GM12878 (cell line): ENCODE data around the gene PGAP3. TPM values are rescaled to one million over a fixed set of nuclear protein-coding genes. Genes with fewer than 3 reads are reported as not detected.

ENCODE experiments used
- ATAC-seq: fragments of 200-7000 bp; cut with Tn5 transposase; 3 replicates; pipeline ENCODE4 v1.9.1; 2020; ENCODE audit warnings: mild to moderate bottlenecking, moderate library complexity
- BruUV-seq: library from RNA; stranded (reverse); fragments of 400-500 nt; replicated peaks from 2 replicates; lab custom pipeline; 2021; lab: Mats Ljungman, UMichigan
- CTCF ChIA-PET: fragments of 300-600 bp; sonication (Branson Sonifier 250); formaldehyde crosslinking; extraction: SDS; loops from one replicate; lab custom pipeline; 2021; ENCODE audit warnings: inconsistent platforms; lab: Yijun Ruan, JAX
- POLR2A ChIA-PET: fragments of 350-600 bp; formaldehyde crosslinking; extraction: SDS; loops from one replicate; lab custom pipeline; 2021; ENCODE audit warnings: inconsistent platforms; lab: Charles Lee
- RAD21 ChIA-PET: fragments of 300-600 bp; sonication (Branson Sonifier 250); formaldehyde crosslinking; loops from one replicate; lab custom pipeline; 2023; ENCODE audit warnings: antibody characterized with exemption; ENCODE audit not compliant: unreplicated experiment; lab: Charles Lee
- SMC1A ChIA-PET: fragments of 300-600 bp; sonication (Branson Sonifier 250); formaldehyde crosslinking; loops from one replicate; lab custom pipeline; 2023; ENCODE audit not compliant: unreplicated experiment, uncharacterized antibody; lab: Charles Lee
- DNase-seq: peaks from one replicate; pipeline ENCODE4 v3.0.0-alpha.2; 2011; ENCODE audit warnings: low read depth, low spot score
- FAIRE-seq: peaks from 3 replicates; lab custom pipeline; 2011; peaks lifted over from hg19 to GRCh38; lab: Jason Lieb, UNC
- H2AFZ ChIP-seq: 2 replicates; pipeline ENCODE4 v1.6.0; 2011; ENCODE audit warnings: low read depth, low read length, control low read depth; ENCODE audit not compliant: control insufficient read depth
- H3K27ac ChIP-seq: 2 replicates; pipeline ENCODE4 v1.5.1; 2011; ENCODE audit warnings: control low read depth; ENCODE audit not compliant: control insufficient read depth, insufficient read depth
- H3K27me3 ChIP-seq, 2 experiments: replicated peaks in 1 of 2; 2 replicates each; pipeline versions ENCODE4 v1.6.0 to v1.6.1; 2011; ENCODE audit warnings: low read length in 1 of 2; ENCODE audit not compliant: control insufficient read depth in 2 of 2, insufficient read depth in 2 of 2
- H3K36me3 ChIP-seq, 2 experiments: 2 replicates each; pipeline ENCODE4 v1.5.1; 2011; ENCODE audit warnings: low read length in 1 of 2; ENCODE audit not compliant: control insufficient read depth in 2 of 2, insufficient read depth in 2 of 2
- H3K4me1 ChIP-seq: 2 replicates; pipeline ENCODE4 v1.6.1; 2011; ENCODE audit warnings: mild to moderate bottlenecking, low read length, moderate library complexity, mixed read lengths; ENCODE audit not compliant: control insufficient read depth, insufficient read depth
- H3K4me2 ChIP-seq: 2 replicates; pipeline ENCODE4 v1.6.0; 2011; ENCODE audit warnings: control low read depth; ENCODE audit not compliant: control insufficient read depth, insufficient read depth
- H3K4me3 ChIP-seq: fragments of 200-600 bp; sonication (generic); 2 replicates; pipeline ENCODE4 v1.5.1; 2016
- H3K79me2 ChIP-seq: 2 replicates; pipeline ENCODE4 v1.6.0; 2011; ENCODE audit warnings: low read length; ENCODE audit not compliant: control insufficient read depth, insufficient read depth
- H3K9ac ChIP-seq: 2 replicates; pipeline ENCODE4 v1.8.0; 2011; ENCODE audit warnings: low read length, control low read depth, mixed read lengths; ENCODE audit not compliant: control insufficient read depth, insufficient read depth
- H3K9me3 ChIP-seq: replicated peaks from 3 replicates; pipeline ENCODE4 v1.5.1; 2011; ENCODE audit warnings: mild to moderate bottlenecking, low read length; ENCODE audit not compliant: control insufficient read depth, insufficient read depth
- H4K20me1 ChIP-seq: 2 replicates; pipeline ENCODE4 v1.6.0; 2011; ENCODE audit not compliant: control insufficient read depth, insufficient read depth
- BMI1 ChIP-seq: fragments of 450-650 bp; IDR thresholded peaks from 2 replicates; pipeline ENCODE4 v1.6.1; 2016; ENCODE audit warnings: mild to moderate bottlenecking, moderate library complexity, borderline replicate concordance
- FOS ChIP-seq: IDR thresholded peaks from 3 replicates; pipeline ENCODE4 v1.6.1; 2011; ENCODE audit warnings: borderline replicate concordance; ENCODE audit not compliant: insufficient read length; ENCODE audit errors: extremely low read depth
- GABPA ChIP-seq: IDR thresholded peaks from 2 replicates; pipeline ENCODE4 v1.6.1; 2014; ENCODE audit warnings: antibody characterized with exemption, low read depth, mild to moderate bottlenecking, inconsistent platforms
- MEF2B ChIP-seq: fragments of 450-650 bp; IDR thresholded peaks from 2 replicates; pipeline ENCODE4 v1.6.1; 2018; ENCODE audit warnings: mild to moderate bottlenecking, moderate library complexity; ENCODE audit not compliant: partially characterized antibody, poor library complexity, severe bottlenecking
- MTA2 ChIP-seq: fragments of 450-650 bp; IDR thresholded peaks from 2 replicates; pipeline ENCODE4 v1.6.1; 2016; ENCODE audit warnings: low read depth, mild to moderate bottlenecking, moderate library complexity
- PAX8 ChIP-seq: fragments of 450-650 bp; IDR thresholded peaks from 2 replicates; pipeline ENCODE4 v1.6.1; 2017; ENCODE audit warnings: mild to moderate bottlenecking, moderate library complexity
- POU2F2 ChIP-seq: IDR thresholded peaks from 3 replicates; pipeline ENCODE4 v1.6.1; 2011; ENCODE audit warnings: low read depth, mild to moderate bottlenecking, low read length, borderline replicate concordance
- RCOR1 ChIP-seq: conservative IDR thresholded peaks from 2 replicates; pipeline ENCODE4 v1.6.1; 2012; ENCODE audit warnings: low read depth, low read length, improper control_type of control experiment
- TARDBP ChIP-seq: IDR thresholded peaks from 2 replicates; pipeline ENCODE4 v1.6.1; 2016; ENCODE audit warnings: borderline replicate concordance
- ZNF207 ChIP-seq: fragments of 450-650 bp; IDR thresholded peaks from 2 replicates; pipeline ENCODE4 v1.6.1; 2014; ENCODE audit warnings: antibody characterized with exemption, mild to moderate bottlenecking, borderline replicate concordance
- WGBS: methylation state at CpG from one replicate; pipeline ENCODE4 v1.1.6; 2016; ENCODE audit warnings: low lambda C conversion rate; ENCODE audit not compliant: insufficient replicate concordance, insufficient coverage; ENCODE audit errors: missing lambda C conversion rate; 5-methylcytosine and 5-hydroxymethylcytosine counted together
- in situ Hi-C: fragments of 300-500 bp; cut with MboI; formaldehyde crosslinking; loops from 9 replicates; pipeline ENCODE4 v1.14.3; 2018; ENCODE audit warnings: mixed read lengths
- intact Hi-C: fragments of 100-400 bp; cut with micrococcal nuclease; formaldehyde crosslinking; loops from one replicate; pipeline ENCODE4 v1.14.2; 2022; ENCODE audit not compliant: unreplicated experiment
- polyA plus RNA-seq, 11 experiments: library from polyadenylated mRNA; depleted of rRNA in 4 of 11; unstranded in 6 of 11; stranded (reverse) in 5 of 11; fragments of >200 nt; fragmentation: Nextera tagmentation in 4 of 11; fragmentation: Illumina TruSeq in 1 of 11; extraction: Ambion mirVana in 4 of 11; extraction: Trizol in 1 of 11; gene quantifications; 1 replicate in 1 of 11; 2 replicates in 10 of 11; pipeline versions ENCODE4 v1.2.1 to v1.2.3, GENCODE V29; 2011 to 2016; ENCODE audit warnings: inconsistent platforms in 2 of 11, missing spikeins in 2 of 11, low read depth in 1 of 11
- total RNA-seq, 4 experiments: library from RNA; depleted of rRNA in 3 of 4; stranded (reverse); fragments of >200 nt in 3 of 4; fragmentation: Illumina TruSeq in 1 of 4; extraction: Trizol in 1 of 4; gene quantifications; 2 replicates each; pipeline versions ENCODE4 v1.2.1 to v1.2.3, GENCODE V29; 2013 to 2021
- TF ChIP-seq, protein P1 (sequence below): fragments of 450-650 bp; IDR thresholded peaks from 2 replicates; pipeline ENCODE4 v1.6.1; 2017; ENCODE audit warnings: mild to moderate bottlenecking, moderate library complexity
- TF ChIP-seq, protein P2 (sequence below): IDR thresholded peaks from 2 replicates; pipeline ENCODE4 v1.6.1; 2012; ENCODE audit warnings: low read depth, low read length, improper control_type of control experiment
- TF ChIP-seq, protein P3 (sequence below): IDR thresholded peaks from 2 replicates; pipeline ENCODE4 v1.6.1; 2012; ENCODE audit warnings: low read depth, low read length, improper control_type of control experiment

The PGAP3 gene
- total and polyA plus RNA-seq, 10 of the 15 experiments (the other 5 are each of a cell fraction or from before 2014, with no cell fraction given), result 0.21 to 10.0 (median 5.3) TPM

DNA sequence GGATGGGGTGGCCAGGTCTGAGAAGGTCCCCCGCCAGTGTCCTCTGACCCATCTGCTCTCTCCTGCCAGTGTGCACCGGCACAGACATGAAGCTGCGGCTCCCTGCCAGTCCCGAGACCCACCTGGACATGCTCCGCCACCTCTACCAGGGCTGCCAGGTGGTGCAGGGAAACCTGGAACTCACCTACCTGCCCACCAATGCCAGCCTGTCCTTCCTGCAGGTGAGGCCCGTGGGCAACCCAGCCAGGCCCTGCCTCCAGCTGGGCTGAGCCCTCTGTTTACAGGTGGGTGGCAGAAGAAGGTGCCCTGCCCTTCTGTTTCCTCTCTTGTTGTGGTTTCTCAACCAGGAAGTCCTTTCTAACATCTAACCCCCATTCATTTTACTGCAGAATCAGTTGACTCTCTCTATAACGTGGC lies 19.1 kb upstream of the PGAP3 start:
- POLR2A ChIA-PET, result no interaction called here

More for the DNA sequence above, 19.1 kb upstream of the PGAP3 start:
- SMC1A ChIA-PET, result no interaction called here
- Histone ChIP-seq H3K9ac (no peak overlapping the region), H4K20me1 (no peaks in the 10 kb centered on the region), H3K27me3 (peaks cover 0 to 1% of the 10 kb centered on the region in 2 experiments; a peak in 1 of 4 replicates), H3K36me3 (no peaks in the 10 kb centered on the region), H3K79me2 (no peaks in the 10 kb centered on the region), H3K4me3 (no peak overlapping the region), H3K4me1 (peaks cover 11% of the 10 kb centered on the region), H3K9me3 (no peaks in the 10 kb centered on the region), H3K4me2 (no peak overlapping the region), H2AFZ (no peak overlapping the region), H3K27ac (no peak overlapping the region)
- no peak for DNase-seq
- no TSS peak for BruUV-seq
- no peak for ATAC-seq
- intact Hi-C loops, result no loop called here
- FAIRE-seq, result no peak
- in situ Hi-C loops, result no loop called here
- 47% methylated on average over 7 of the region's 7 CpGs for WGBS
- no peak for TF ChIP-seq ZNF207
- TF ChIP-seq, protein P1, sequence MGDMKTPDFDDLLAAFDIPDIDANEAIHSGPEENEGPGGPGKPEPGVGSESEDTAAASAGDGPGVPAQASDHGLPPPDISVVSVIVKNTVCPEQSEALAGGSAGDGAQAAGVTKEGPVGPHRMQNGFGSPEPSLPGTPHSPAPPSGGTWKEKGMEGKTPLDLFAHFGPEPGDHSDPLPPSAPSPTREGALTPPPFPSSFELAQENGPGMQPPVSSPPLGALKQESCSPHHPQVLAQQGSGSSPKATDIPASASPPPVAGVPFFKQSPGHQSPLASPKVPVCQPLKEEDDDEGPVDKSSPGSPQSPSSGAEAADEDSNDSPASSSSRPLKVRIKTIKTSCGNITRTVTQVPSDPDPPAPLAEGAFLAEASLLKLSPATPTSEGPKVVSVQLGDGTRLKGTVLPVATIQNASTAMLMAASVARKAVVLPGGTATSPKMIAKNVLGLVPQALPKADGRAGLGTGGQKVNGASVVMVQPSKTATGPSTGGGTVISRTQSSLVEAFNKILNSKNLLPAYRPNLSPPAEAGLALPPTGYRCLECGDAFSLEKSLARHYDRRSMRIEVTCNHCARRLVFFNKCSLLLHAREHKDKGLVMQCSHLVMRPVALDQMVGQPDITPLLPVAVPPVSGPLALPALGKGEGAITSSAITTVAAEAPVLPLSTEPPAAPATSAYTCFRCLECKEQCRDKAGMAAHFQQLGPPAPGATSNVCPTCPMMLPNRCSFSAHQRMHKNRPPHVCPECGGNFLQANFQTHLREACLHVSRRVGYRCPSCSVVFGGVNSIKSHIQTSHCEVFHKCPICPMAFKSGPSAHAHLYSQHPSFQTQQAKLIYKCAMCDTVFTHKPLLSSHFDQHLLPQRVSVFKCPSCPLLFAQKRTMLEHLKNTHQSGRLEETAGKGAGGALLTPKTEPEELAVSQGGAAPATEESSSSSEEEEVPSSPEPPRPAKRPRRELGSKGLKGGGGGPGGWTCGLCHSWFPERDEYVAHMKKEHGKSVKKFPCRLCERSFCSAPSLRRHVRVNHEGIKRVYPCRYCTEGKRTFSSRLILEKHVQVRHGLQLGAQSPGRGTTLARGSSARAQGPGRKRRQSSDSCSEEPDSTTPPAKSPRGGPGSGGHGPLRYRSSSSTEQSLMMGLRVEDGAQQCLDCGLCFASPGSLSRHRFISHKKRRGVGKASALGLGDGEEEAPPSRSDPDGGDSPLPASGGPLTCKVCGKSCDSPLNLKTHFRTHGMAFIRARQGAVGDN, result no peak
- TF ChIP-seq TARDBP, result no peak
- no peak for TF ChIP-seq RCOR1
- TF ChIP-seq, protein P2, sequence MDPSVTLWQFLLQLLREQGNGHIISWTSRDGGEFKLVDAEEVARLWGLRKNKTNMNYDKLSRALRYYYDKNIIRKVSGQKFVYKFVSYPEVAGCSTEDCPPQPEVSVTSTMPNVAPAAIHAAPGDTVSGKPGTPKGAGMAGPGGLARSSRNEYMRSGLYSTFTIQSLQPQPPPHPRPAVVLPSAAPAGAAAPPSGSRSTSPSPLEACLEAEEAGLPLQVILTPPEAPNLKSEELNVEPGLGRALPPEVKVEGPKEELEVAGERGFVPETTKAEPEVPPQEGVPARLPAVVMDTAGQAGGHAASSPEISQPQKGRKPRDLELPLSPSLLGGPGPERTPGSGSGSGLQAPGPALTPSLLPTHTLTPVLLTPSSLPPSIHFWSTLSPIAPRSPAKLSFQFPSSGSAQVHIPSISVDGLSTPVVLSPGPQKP, result no peak
- no peak for TF ChIP-seq GABPA
- TF ChIP-seq BMI1, result no peak
- no peak for TF ChIP-seq POU2F2
- TF ChIP-seq, protein P3, sequence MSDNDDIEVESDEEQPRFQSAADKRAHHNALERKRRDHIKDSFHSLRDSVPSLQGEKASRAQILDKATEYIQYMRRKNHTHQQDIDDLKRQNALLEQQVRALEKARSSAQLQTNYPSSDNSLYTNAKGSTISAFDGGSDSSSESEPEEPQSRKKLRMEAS, result no peak
- no peak for TF ChIP-seq MEF2B
- no peak for TF ChIP-seq MTA2
- no peak for TF ChIP-seq FOS
- TF ChIP-seq PAX8, result no peak
- TF ChIP-seq, all 136 proteins: peak for 0
- ChIA-PET CTCF (no interaction called here), RAD21 (no interaction called here)
